ENCODE results near the gene SNPH.
A peak's percentile ranks its signal among the peaks of the same experiment; 100 is the strongest.

Gene SNPH

GRCh38 chr20:1325173-1326030, 59.3 kb downstream of the SNPH start:
- DNase-seq = peak; percentile 94 to 95

GRCh38 chr20:1326031-1326930, 60.2 kb downstream of the SNPH start:
- DNase-seq = no peak

- no peak for DNase-seq
Observed at GRCh38 chr20:1327241-1327653, 61.2 kb downstream of the SNPH start.

- no peak for DNase-seq
Observed at GRCh38 chr20:1327827-1328679, 62.0 kb downstream of the SNPH start.

- DNase-seq = no peak
Observed at GRCh38 chr20:1328680-1329330, 62.7 kb downstream of the SNPH start, which contains the start of gene SDCBP2. TSS of gene SDCBP2 (minus strand) at chr20:1329139. CDS start at chr20:1320416, 8,723 bp downstream.

- no peak for DNase-seq
Observed at GRCh38 chr20:1330075-1330830, 64.2 kb downstream of the SNPH start.

- no peak for DNase-seq
Observed at GRCh38 chr20:1331101-1331500, 65.0 kb downstream of the SNPH start.

GRCh38 chr20:1331801-1332453, 65.8 kb downstream of the SNPH start:
- DNase-seq = no peak

GRCh38 chr20:1332749-1333300, 66.7 kb downstream of the SNPH start:
- DNase-seq = no peak

- DNase-seq = no peak
Observed at GRCh38 chr20:1333462-1334369, 67.6 kb downstream of the SNPH start.

- no peak for DNase-seq
Observed at GRCh38 chr20:1334370-1334731, 68.3 kb downstream of the SNPH start.

GRCh38 chr20:1334761-1335160, 68.7 kb downstream of the SNPH start:
- no peak for DNase-seq

- no peak for DNase-seq
Observed at GRCh38 chr20:1335961-1336698, 70.0 kb downstream of the SNPH start.

GRCh38 chr20:1336699-1337367, 70.7 kb downstream of the SNPH start:
- DNase-seq = no peak

- DNase-seq = no peak
Observed at GRCh38 chr20:1337441-1337840, 71.3 kb downstream of the SNPH start.

- DNase-seq = no peak
Observed at GRCh38 chr20:1338096-1338495, 72.0 kb downstream of the SNPH start.

GRCh38 chr20:1338801-1339200, 72.7 kb downstream of the SNPH start:
- DNase-seq = no peak
